Inflammatory macrophage treated with lipopolysaccharide for 1 hour (primary cell): Measurements from ENCODE around the gene ARHGDIG.
"Not testable (repeated sequence)": the region's sequence is repeated elsewhere in the genome, so short reads cannot be mapped to it uniquely, and the experiment has no call there.

Source experiments
- DNase-seq, 2 donors: peaks; one replicate each; pipeline ENCODE4 v3.0.0-alpha.2; 2020 to 2022

Gene ARHGDIG

GRCh38 chr16:280552-280951 is at the start of gene ARHGDIG:
Gene ARHGDIG, plus strand, starts transcription at chr16:280591. Its CDS starts 90 bp downstream, at chr16:280681.
- no peak for DNase-seq

GRCh38 chr16:230949-231348 is 49.4 kb upstream of the ARHGDIG start:
- no peak for DNase-seq

GRCh38 chr16:234468-235305 is 45.7 kb upstream of the ARHGDIG start, which contains the start of gene FAM234A:
Gene FAM234A, plus strand, starts transcription at chr16:234821. Its CDS starts 19,593 bp downstream, at chr16:254414.
- peak; percentile 93 to 96 for DNase-seq

- DNase-seq, result peak in 1 of 2 donors; percentile 3
Measured at GRCh38 chr16:239948-240277, 40.5 kb upstream of the ARHGDIG start.

GRCh38 chr16:240559-240958 is 39.8 kb upstream of the ARHGDIG start:
- DNase-seq, result no peak

GRCh38 chr16:242281-242680 is 38.1 kb upstream of the ARHGDIG start:
- DNase-seq, result no peak

- DNase-seq, result no peak
Measured at GRCh38 chr16:243348-243747, 37.0 kb upstream of the ARHGDIG start.

GRCh38 chr16:245105-245504 is 35.3 kb upstream of the ARHGDIG start:
- DNase-seq, result no peak

GRCh38 chr16:247027-247426 is 33.4 kb upstream of the ARHGDIG start:
- DNase-seq, result no peak

- no peak for DNase-seq
Measured at GRCh38 chr16:249431-249830, 31.0 kb upstream of the ARHGDIG start.

- peak; percentile 36 to 38 for DNase-seq
Measured at GRCh38 chr16:252366-253337, 27.7 kb upstream of the ARHGDIG start.

- no peak for DNase-seq
Measured at GRCh38 chr16:253833-254232, 26.6 kb upstream of the ARHGDIG start.

GRCh38 chr16:254461-254860 is 25.9 kb upstream of the ARHGDIG start:
- DNase-seq, result no peak

- no peak for DNase-seq
Measured at GRCh38 chr16:255183-255582, 25.2 kb upstream of the ARHGDIG start.

GRCh38 chr16:258091-258490 is 22.3 kb upstream of the ARHGDIG start:
- not testable (repeated sequence) for DNase-seq

- no peak for DNase-seq
Measured at GRCh38 chr16:259226-259625, 21.2 kb upstream of the ARHGDIG start.

- DNase-seq, result no peak
Measured at GRCh38 chr16:259814-260253, 20.6 kb upstream of the ARHGDIG start.

GRCh38 chr16:260326-260725 is 20.1 kb upstream of the ARHGDIG start:
- no peak for DNase-seq

GRCh38 chr16:261031-261691 is 19.2 kb upstream of the ARHGDIG start:
- no peak for DNase-seq

- DNase-seq, result no peak
Measured at GRCh38 chr16:262121-262745, 18.2 kb upstream of the ARHGDIG start.

- no peak for DNase-seq
Measured at GRCh38 chr16:263182-263774, 17.1 kb upstream of the ARHGDIG start.

- DNase-seq, result no peak
Measured at GRCh38 chr16:263944-264343, 16.4 kb upstream of the ARHGDIG start.
